Sigmoid colon (tissue), 4 donors: ENCODE results near the gene ELAPOR1.

Experiments used
- EP300 ChIP-seq, 4 donors: sonication (generic); formaldehyde crosslinking; IDR thresholded peaks; one replicate each; pipeline ENCODE4 v1.6.1; 2017; ENCODE audit warnings: antibody characterized with exemption in 4 of 4
- POLR2A ChIP-seq, 2 donors: fragments of 450-650 bp; IDR thresholded peaks; one replicate each; pipeline ENCODE4 v1.6.1; 2016; ENCODE audit warnings: antibody characterized with exemption in 2 of 2, mild to moderate bottlenecking in 2 of 2, moderate library complexity in 2 of 2

DNA sequence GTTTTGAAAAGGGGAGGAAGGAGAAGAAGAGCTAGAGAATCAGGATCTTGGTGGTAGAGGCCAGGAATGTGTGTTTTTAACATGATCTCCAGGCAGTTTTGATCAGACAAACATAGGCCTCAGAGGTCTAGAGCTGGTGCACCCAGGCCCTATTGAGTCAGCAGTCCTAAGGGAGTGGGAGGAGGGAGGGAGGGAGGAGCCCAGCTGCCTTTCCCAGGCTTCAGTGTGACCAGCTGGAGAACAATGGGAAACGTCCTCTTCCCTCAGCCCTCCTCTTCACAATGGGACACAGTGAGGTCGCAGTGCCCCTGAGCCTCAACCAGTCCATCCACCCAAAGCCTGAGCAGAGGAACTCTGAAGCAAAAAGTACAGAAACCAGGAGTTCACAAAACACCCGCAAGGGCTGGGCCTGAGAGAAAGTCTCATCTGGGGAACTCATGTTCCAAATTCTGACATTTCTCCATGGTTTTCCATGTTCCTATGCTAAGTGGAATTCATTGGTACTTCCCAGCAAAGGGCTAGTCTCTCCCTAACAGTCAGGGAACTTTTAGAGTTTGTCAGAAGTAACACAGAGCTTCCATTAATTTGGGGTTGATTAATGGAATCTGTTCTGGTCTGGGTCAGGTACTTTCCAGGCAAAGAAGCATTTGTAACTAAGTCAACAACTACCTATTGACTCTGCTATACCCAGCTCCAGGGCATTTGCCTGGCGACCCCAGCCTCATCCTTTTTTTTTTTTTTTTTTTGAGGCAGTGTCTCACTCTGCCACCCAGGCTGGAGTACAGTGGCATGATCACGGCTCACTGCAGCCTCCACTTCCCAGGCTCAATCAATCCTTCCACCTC lies 37.5 kb downstream of the ELAPOR1 start:
- TF ChIP-seq EP300 (IDR thresholded peaks at IDR 0.05), result no peak
- no peak for TF ChIP-seq POLR2A (IDR thresholded peaks at IDR 0.05)
